Liver (tissue), 3 donors: ENCODE results near the gene PIK3R6.

Experiments
- EGR1 ChIP-seq, 2 donors: IDR thresholded peaks; 2 replicates each; pipeline ENCODE4 v1.6.1; 2016 to 2018; ENCODE audit warnings: antibody characterized with exemption in 2 of 2, low read depth in 2 of 2
- FOXA1 ChIP-seq: IDR thresholded peaks from 2 replicates; pipeline ENCODE4 v1.6.1; 2016; ENCODE audit warnings: antibody characterized with exemption
- GABPA ChIP-seq, 2 donors: IDR thresholded peaks in 1 of 2; conservative IDR thresholded peaks in 1 of 2; 2 replicates each; pipeline ENCODE4 v1.6.1; 2016; ENCODE audit warnings: antibody characterized with exemption in 2 of 2, mild to moderate bottlenecking in 1 of 2, moderate library complexity in 1 of 2
- HNF4A ChIP-seq, 2 donors: conservative IDR thresholded peaks; 2 replicates each; pipeline ENCODE4 v1.6.1; 2016; ENCODE audit warnings: antibody characterized with exemption in 2 of 2, mild to moderate bottlenecking in 2 of 2
- JUND ChIP-seq, 2 donors: IDR thresholded peaks; 2 replicates each; pipeline ENCODE4 v1.6.1; 2016; ENCODE audit warnings: antibody characterized with exemption in 2 of 2
- NR2F2 ChIP-seq: IDR thresholded peaks from 2 replicates; pipeline ENCODE4 v1.6.1; 2016; ENCODE audit warnings: antibody characterized with exemption
- RAD21 ChIP-seq, 2 donors: IDR thresholded peaks; 2 replicates each; pipeline ENCODE4 v1.6.1; 2016; ENCODE audit warnings: antibody characterized with exemption in 2 of 2, mild to moderate bottlenecking in 2 of 2
- SP1 ChIP-seq: IDR thresholded peaks from 2 replicates; pipeline ENCODE4 v1.6.1; 2018; ENCODE audit warnings: antibody characterized with exemption, mild to moderate bottlenecking
- TAF1 ChIP-seq: conservative IDR thresholded peaks from 2 replicates; pipeline ENCODE4 v1.6.1; 2016; ENCODE audit warnings: antibody characterized with exemption, mild to moderate bottlenecking
- YY1 ChIP-seq: IDR thresholded peaks from 2 replicates; pipeline ENCODE4 v1.6.1; 2016; ENCODE audit warnings: antibody characterized with exemption, mild to moderate bottlenecking
- TF ChIP-seq, protein P1 (sequence below): fragments of 150-350 bp; IDR thresholded peaks from 2 replicates; pipeline ENCODE4 v1.5.1; 2017; ENCODE audit warnings: improper control_type of control experiment, low read depth, low read length; ENCODE audit not compliant: missing input control
- TF ChIP-seq, protein P2 (sequence below): IDR thresholded peaks from 2 replicates; pipeline ENCODE4 v1.6.1; 2016; ENCODE audit warnings: antibody characterized with exemption, mild to moderate bottlenecking
- TF ChIP-seq, protein P3 (sequence below): IDR thresholded peaks from 2 replicates; pipeline ENCODE4 v1.6.1; 2016; ENCODE audit warnings: antibody characterized with exemption
- donor health status: healthy.
- donor health status: healthy.

DNA sequence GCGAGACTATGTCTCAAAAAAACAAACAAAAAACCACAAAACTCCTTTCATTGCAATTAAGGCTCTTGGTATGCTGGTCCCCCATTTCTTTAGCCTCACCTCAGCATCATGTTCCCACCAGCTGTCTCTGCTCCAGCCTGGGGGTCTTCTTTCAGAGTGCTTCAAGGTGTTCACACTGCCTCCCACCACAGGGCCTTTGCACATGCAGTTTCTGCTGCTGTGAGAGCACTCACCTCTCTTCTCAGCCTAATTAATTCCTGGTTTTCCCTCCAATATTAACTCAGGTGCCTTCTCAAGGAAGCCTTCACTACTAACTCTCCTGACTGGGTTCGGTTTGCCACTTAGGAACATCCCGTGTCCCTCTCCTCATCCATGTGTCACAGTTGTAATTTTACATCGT is 15.9 kb upstream of the PIK3R6 start:
- TF ChIP-seq, protein P1, sequence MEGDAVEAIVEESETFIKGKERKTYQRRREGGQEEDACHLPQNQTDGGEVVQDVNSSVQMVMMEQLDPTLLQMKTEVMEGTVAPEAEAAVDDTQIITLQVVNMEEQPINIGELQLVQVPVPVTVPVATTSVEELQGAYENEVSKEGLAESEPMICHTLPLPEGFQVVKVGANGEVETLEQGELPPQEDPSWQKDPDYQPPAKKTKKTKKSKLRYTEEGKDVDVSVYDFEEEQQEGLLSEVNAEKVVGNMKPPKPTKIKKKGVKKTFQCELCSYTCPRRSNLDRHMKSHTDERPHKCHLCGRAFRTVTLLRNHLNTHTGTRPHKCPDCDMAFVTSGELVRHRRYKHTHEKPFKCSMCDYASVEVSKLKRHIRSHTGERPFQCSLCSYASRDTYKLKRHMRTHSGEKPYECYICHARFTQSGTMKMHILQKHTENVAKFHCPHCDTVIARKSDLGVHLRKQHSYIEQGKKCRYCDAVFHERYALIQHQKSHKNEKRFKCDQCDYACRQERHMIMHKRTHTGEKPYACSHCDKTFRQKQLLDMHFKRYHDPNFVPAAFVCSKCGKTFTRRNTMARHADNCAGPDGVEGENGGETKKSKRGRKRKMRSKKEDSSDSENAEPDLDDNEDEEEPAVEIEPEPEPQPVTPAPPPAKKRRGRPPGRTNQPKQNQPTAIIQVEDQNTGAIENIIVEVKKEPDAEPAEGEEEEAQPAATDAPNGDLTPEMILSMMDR = no peak
- TF ChIP-seq TAF1 = no peak
- TF ChIP-seq JUND (IDR thresholded peaks at IDR 0.05) = no peak
- TF ChIP-seq FOXA1 = no peak
- no peak for TF ChIP-seq EGR1 (IDR thresholded peaks at IDR 0.05; ENCODE audit: low read depth in 2 of 2)
- no peak for TF ChIP-seq RAD21 (IDR thresholded peaks at IDR 0.05)
- TF ChIP-seq YY1 = no peak
- TF ChIP-seq, protein P2, sequence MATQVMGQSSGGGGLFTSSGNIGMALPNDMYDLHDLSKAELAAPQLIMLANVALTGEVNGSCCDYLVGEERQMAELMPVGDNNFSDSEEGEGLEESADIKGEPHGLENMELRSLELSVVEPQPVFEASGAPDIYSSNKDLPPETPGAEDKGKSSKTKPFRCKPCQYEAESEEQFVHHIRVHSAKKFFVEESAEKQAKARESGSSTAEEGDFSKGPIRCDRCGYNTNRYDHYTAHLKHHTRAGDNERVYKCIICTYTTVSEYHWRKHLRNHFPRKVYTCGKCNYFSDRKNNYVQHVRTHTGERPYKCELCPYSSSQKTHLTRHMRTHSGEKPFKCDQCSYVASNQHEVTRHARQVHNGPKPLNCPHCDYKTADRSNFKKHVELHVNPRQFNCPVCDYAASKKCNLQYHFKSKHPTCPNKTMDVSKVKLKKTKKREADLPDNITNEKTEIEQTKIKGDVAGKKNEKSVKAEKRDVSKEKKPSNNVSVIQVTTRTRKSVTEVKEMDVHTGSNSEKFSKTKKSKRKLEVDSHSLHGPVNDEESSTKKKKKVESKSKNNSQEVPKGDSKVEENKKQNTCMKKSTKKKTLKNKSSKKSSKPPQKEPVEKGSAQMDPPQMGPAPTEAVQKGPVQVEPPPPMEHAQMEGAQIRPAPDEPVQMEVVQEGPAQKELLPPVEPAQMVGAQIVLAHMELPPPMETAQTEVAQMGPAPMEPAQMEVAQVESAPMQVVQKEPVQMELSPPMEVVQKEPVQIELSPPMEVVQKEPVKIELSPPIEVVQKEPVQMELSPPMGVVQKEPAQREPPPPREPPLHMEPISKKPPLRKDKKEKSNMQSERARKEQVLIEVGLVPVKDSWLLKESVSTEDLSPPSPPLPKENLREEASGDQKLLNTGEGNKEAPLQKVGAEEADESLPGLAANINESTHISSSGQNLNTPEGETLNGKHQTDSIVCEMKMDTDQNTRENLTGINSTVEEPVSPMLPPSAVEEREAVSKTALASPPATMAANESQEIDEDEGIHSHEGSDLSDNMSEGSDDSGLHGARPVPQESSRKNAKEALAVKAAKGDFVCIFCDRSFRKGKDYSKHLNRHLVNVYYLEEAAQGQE = no peak
- TF ChIP-seq NR2F2 = no peak
- TF ChIP-seq, protein P3, sequence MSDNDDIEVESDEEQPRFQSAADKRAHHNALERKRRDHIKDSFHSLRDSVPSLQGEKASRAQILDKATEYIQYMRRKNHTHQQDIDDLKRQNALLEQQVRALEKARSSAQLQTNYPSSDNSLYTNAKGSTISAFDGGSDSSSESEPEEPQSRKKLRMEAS = no peak
- no peak for TF ChIP-seq GABPA (IDR thresholded peaks at IDR 0.05 in 1 of 2, conservative IDR thresholded peaks at IDR 0.05 in 1 of 2)
- TF ChIP-seq SP1 = no peak
- no peak for TF ChIP-seq HNF4A (conservative IDR thresholded peaks at IDR 0.05)
